H4 (cell line): ENCODE measurements around the gene DCTN5. TPM values are rescaled to one million over a fixed set of nuclear protein-coding genes. Genes with fewer than 3 reads are reported as not detected.
A peak's percentile ranks its signal among the peaks of the same experiment; 100 is the strongest.

Experiments used
- DNase-seq: peaks from one replicate; pipeline ENCODE4 v3.0.0-alpha.2; 2015; ENCODE audit warnings: low spot score
- total RNA-seq: library from RNA; depleted of rRNA; stranded (reverse); fragments of >200 nt; shearing (Covaris generic); gene quantifications from 2 replicates; pipeline ENCODE4 v1.2.3, GENCODE V29; 2014

DCTN5 gene
- total RNA-seq, 1 experiment from 2014 or later, result 75.2 TPM

- DNase-seq, result no peak
These were observed 22.7 kb downstream of the DCTN5 start for GRCh38 chr16:23663918-23664317.

- no peak for DNase-seq
These were observed 25.5 kb downstream of the DCTN5 start for GRCh38 chr16:23666571-23667354.

GRCh38 chr16:23667355-23667659, 26.0 kb downstream of the DCTN5 start:
- DNase-seq, result no peak

GRCh38 chr16:23668225-23668624, 27.0 kb downstream of the DCTN5 start:
- no peak for DNase-seq

- no peak for DNase-seq
These were observed 27.6 kb downstream of the DCTN5 start for GRCh38 chr16:23668873-23669272.

GRCh38 chr16:23670137-23670776, 29.0 kb downstream of the DCTN5 start:
- DNase-seq, result no peak

GRCh38 chr16:23673971-23674614, 32.8 kb downstream of the DCTN5 start:
- no peak for DNase-seq

- no peak for DNase-seq
These were observed 35.7 kb downstream of the DCTN5 start for GRCh38 chr16:23676924-23677480.

- DNase-seq, result peak; percentile 75
These were observed 37.4 kb downstream of the DCTN5 start, which contains the start of gene PLK1 for GRCh38 chr16:23678430-23679273. Gene PLK1 (plus strand): TSS chr16:23678889. CDS start chr16:23678933, 44 bp downstream.

- DNase-seq, result peak; percentile 31
These were observed 38.2 kb downstream of the DCTN5 start for GRCh38 chr16:23679274-23679985.

GRCh38 chr16:23679986-23680336, 38.7 kb downstream of the DCTN5 start:
- DNase-seq, result no peak

GRCh38 chr16:23682181-23682580, 40.9 kb downstream of the DCTN5 start:
- no peak for DNase-seq

- DNase-seq, result no peak
These were observed 42.2 kb downstream of the DCTN5 start for GRCh38 chr16:23683487-23683886.

GRCh38 chr16:23687034-23687808, 46.0 kb downstream of the DCTN5 start:
- DNase-seq, result no peak

- DNase-seq, result no peak
These were observed 48.3 kb downstream of the DCTN5 start for GRCh38 chr16:23689442-23690187.

- DNase-seq, result no peak
These were observed 49.7 kb downstream of the DCTN5 start for GRCh38 chr16:23690771-23691482.

GRCh38 chr16:23691483-23692189, 50.4 kb downstream of the DCTN5 start:
- peak; percentile 25 for DNase-seq

GRCh38 chr16:23692190-23692837, 51.0 kb downstream of the DCTN5 start:
- no peak for DNase-seq
